Esophagus squamous epithelium (tissue), 4 donors: Measurements from ENCODE around the gene C1orf21.

Source experiments
- CTCF ChIP-seq, 6 experiments: fragments of 450-650 bp in 4 of 6; fragments of 200-600 bp in 2 of 6; sonication (generic) in 2 of 6; IDR thresholded peaks; one replicate each; pipeline ENCODE4 v1.5.1; 2016 to 2019; ENCODE audit warnings: antibody characterized with exemption in 6 of 6, mild to moderate bottlenecking in 4 of 6, moderate library complexity in 4 of 6
- POLR2A ChIP-seq, 4 donors: fragments of 450-650 bp; IDR thresholded peaks; one replicate each; pipeline ENCODE4 v1.6.1; 2017; ENCODE audit warnings: antibody characterized with exemption in 4 of 4, mild to moderate bottlenecking in 4 of 4, moderate library complexity in 3 of 4

DNA sequence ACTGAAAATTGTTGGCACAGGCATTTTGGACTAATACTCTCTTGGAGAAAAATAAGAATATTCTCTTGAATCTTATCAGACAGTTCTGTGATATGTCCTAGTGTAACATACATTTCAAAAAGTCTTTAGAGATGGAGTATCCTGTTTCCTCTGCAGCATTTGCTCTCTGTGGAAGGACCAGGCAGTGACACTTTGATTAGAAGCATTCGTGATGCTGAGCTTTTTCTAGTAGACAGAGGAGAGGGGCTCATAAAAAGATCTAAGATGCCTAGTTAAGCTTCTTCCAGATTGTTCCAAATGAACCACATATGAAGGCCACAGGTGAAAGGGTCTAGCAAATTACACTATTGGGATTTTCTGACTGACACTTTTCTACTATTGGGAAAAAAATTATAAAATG lies 120.3 kb downstream of the C1orf21 start:
- no peak for TF ChIP-seq POLR2A (IDR thresholded peaks at IDR 0.05)
- TF ChIP-seq CTCF (IDR thresholded peaks at IDR 0.05) = no peak
